GM18498 (cell line): Measurements from ENCODE around the gene C4A.
"Not testable (repeated sequence)": the region's sequence is repeated elsewhere in the genome, so short reads cannot be mapped to it uniquely, and the experiment has no call there.

Experiments used
- ATAC-seq: cut with Tn5 transposase; IDR thresholded peaks from one replicate; pipeline ENCODE4 v1.9.1; 2021; ENCODE audit warnings: mild to moderate bottlenecking, moderate library complexity; ENCODE audit not compliant: unreplicated experiment

The C4A gene

GRCh38 chr6:32047539-32047854 is 65.6 kb downstream of the C4A start:
- no peak for ATAC-seq

- ATAC-seq, result no peak
These were observed 66.3 kb downstream of the C4A start for GRCh38 chr6:32047855-32048766.

- ATAC-seq, result not testable (repeated sequence)
These were observed 67.3 kb downstream of the C4A start for GRCh38 chr6:32049149-32049548.

DNA sequence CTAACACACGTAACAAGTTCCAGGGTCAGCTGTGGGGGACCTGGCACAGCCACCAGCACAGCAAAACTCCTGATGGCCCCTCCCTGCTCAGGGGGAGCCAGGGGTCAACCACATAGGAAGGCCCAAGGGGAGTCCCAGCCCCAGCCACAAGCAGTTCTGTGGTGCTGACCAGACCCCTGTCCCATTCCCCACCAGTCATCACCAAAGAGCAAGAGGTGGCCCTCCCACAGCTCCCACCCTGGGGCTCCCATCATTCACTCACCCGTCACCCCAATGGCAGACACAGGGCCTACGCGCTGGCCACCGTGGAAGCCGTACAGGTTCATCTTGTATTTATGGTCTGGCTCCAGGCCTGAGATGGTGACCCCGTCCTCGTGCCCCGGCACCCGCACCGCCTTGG is 67.9 kb downstream of the C4A start:
- ATAC-seq, result not testable (repeated sequence)

GRCh38 chr6:32050562-32050961 is 68.7 kb downstream of the C4A start:
- ATAC-seq, result no peak
